PC-9 (cell line): ENCODE measurements around the gene RPS15. TPM values are rescaled to one million over a fixed set of nuclear protein-coding genes. Genes with fewer than 3 reads are reported as not detected.

Experiments
- BruUV-seq: library from RNA; stranded (reverse); fragments of 400-500 nt; replicated peaks from 2 replicates; lab custom pipeline; 2021; lab: Mats Ljungman, UMichigan
- CTCF ChIA-PET: fragments of 300-600 bp; sonication (Branson Sonifier 250); formaldehyde crosslinking; loops from one replicate; lab custom pipeline; 2022; ENCODE audit warnings: antibody characterized with exemption; lab: Charles Lee
- POLR2A ChIA-PET: fragments of 300-600 bp; sonication (Branson Sonifier 250); formaldehyde crosslinking; loops from one replicate; lab custom pipeline; 2022; ENCODE audit warnings: antibody characterized with exemption; ENCODE audit not compliant: unreplicated experiment; lab: Charles Lee
- DNase-seq, 2 experiments: peaks; one replicate each; pipeline versions ENCODE4 v3.0.0 to v3.0.0-alpha.2; 2015 to 2022; ENCODE audit warnings: mixed read lengths in 1 of 2
- H2AFZ ChIP-seq: fragments of 200-600 bp; sonication (generic); 2 replicates; pipeline ENCODE4 v1.8.1; 2017; ENCODE audit warnings: antibody characterized with exemption
- H3F3A ChIP-seq: fragments of 200-600 bp; sonication (generic); 2 replicates; pipeline ENCODE4 v1.8.1; 2017; ENCODE audit warnings: antibody characterized with exemption, mild to moderate bottlenecking, low read depth; ENCODE audit not compliant: insufficient read depth
- H3K27ac ChIP-seq: fragments of 200-600 bp; sonication (generic); 2 replicates; pipeline ENCODE4 v1.6.1; 2016; ENCODE audit warnings: mixed run types
- H3K27me3 ChIP-seq: fragments of 200-600 bp; sonication (generic); 2 replicates; pipeline ENCODE4 v1.6.1; 2016; ENCODE audit warnings: low read depth, mixed run types; ENCODE audit not compliant: insufficient read depth
- H3K36me3 ChIP-seq: fragments of 200-600 bp; sonication (generic); 2 replicates; pipeline ENCODE4 v1.6.1; 2016; ENCODE audit warnings: low read depth, mixed run types
- H3K4me1 ChIP-seq: fragments of 200-600 bp; sonication (generic); replicated peaks from 2 replicates; pipeline ENCODE4 v1.6.1; 2016; ENCODE audit warnings: mixed run types; ENCODE audit not compliant: insufficient read depth
- H3K4me2 ChIP-seq: fragments of 200-600 bp; sonication (generic); 2 replicates; pipeline ENCODE4 v1.6.1; 2017; ENCODE audit warnings: mixed run types
- H3K4me3 ChIP-seq: fragments of 200-600 bp; sonication (generic); 2 replicates; pipeline ENCODE4 v1.6.1; 2016; ENCODE audit warnings: mixed run types
- H3K79me2 ChIP-seq: fragments of 200-600 bp; sonication (generic); 2 replicates; pipeline ENCODE4 v1.6.1; 2017; ENCODE audit warnings: low read depth, mixed run types
- H3K9me2 ChIP-seq: fragments of 200-600 bp; sonication (generic); 2 replicates; pipeline ENCODE4 v1.8.1; 2017; ENCODE audit warnings: mild to moderate bottlenecking; ENCODE audit not compliant: insufficient read depth
- H3K9me3 ChIP-seq: fragments of 200-600 bp; sonication (generic); 2 replicates; pipeline ENCODE4 v1.8.1; 2016; ENCODE audit warnings: low read depth; ENCODE audit not compliant: insufficient read depth
- H4K20me1 ChIP-seq: fragments of 200-600 bp; sonication (generic); 2 replicates; pipeline ENCODE4 v1.8.1; 2017; ENCODE audit not compliant: insufficient read depth
- EZH2 ChIP-seq: fragments of 200-600 bp; sonication (generic); IDR thresholded peaks from 2 replicates; pipeline ENCODE4 v1.8.0; 2017; ENCODE audit warnings: antibody characterized with exemption, low read depth
- intact Hi-C: fragments of 100-400 bp; cut with micrococcal nuclease; formaldehyde crosslinking; loops from one replicate; pipeline ENCODE4 v1.10.0; 2022; ENCODE audit not compliant: unreplicated experiment
- total RNA-seq: library from RNA; stranded (reverse); gene quantifications from 2 replicates; pipeline ENCODE4 v1.2.3, GENCODE V29; 2021
- TF ChIP-seq, protein P1 (sequence below): fragments of 200-600 bp; sonication (generic); conservative IDR thresholded peaks from 2 replicates; pipeline ENCODE4 v1.6.1; 2017; ENCODE audit warnings: mixed run types, antibody characterized with exemption, mild to moderate bottlenecking, moderate library complexity

The RPS15 gene
- total RNA-seq, 1 experiment from 2014 or later: 967 TPM

- Histone ChIP-seq H3K9me2 (no peaks in the 10 kb centered on the region), H3K79me2 (peaks cover 14% of the 10 kb centered on the region), H3K4me1 (no peaks in the 10 kb centered on the region), H3K4me2 (no peak overlapping the region), H3K27me3 (no peaks in the 10 kb centered on the region), H3K36me3 (no peaks in the 10 kb centered on the region), H3K27ac (no peak overlapping the region), H2AFZ (no peak overlapping the region), H3K4me3 (no peak overlapping the region), H3K9me3 (no peaks in the 10 kb centered on the region), H4K20me1 (peaks cover 7% of the 10 kb centered on the region), H3F3A (peaks cover 33% of the 10 kb centered on the region; the same call in 1 of the 2 replicates)
- intact Hi-C loops: no loop called here
- no peak for DNase-seq
- ChIA-PET CTCF (interaction anchor here (0.6 kb wide), 1 partner anchor 123 kb away, joined by 3 read pairs; no protein-coding TSS in a partner anchor), POLR2A (no interaction called here)
- TF ChIP-seq EZH2: no peak
- TF ChIP-seq, protein P1, sequence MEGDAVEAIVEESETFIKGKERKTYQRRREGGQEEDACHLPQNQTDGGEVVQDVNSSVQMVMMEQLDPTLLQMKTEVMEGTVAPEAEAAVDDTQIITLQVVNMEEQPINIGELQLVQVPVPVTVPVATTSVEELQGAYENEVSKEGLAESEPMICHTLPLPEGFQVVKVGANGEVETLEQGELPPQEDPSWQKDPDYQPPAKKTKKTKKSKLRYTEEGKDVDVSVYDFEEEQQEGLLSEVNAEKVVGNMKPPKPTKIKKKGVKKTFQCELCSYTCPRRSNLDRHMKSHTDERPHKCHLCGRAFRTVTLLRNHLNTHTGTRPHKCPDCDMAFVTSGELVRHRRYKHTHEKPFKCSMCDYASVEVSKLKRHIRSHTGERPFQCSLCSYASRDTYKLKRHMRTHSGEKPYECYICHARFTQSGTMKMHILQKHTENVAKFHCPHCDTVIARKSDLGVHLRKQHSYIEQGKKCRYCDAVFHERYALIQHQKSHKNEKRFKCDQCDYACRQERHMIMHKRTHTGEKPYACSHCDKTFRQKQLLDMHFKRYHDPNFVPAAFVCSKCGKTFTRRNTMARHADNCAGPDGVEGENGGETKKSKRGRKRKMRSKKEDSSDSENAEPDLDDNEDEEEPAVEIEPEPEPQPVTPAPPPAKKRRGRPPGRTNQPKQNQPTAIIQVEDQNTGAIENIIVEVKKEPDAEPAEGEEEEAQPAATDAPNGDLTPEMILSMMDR: no peak
- no TSS peak for BruUV-seq
Measured at GRCh38 chr19:1434577-1435060, 3.6 kb upstream of the RPS15 start.

DNA sequence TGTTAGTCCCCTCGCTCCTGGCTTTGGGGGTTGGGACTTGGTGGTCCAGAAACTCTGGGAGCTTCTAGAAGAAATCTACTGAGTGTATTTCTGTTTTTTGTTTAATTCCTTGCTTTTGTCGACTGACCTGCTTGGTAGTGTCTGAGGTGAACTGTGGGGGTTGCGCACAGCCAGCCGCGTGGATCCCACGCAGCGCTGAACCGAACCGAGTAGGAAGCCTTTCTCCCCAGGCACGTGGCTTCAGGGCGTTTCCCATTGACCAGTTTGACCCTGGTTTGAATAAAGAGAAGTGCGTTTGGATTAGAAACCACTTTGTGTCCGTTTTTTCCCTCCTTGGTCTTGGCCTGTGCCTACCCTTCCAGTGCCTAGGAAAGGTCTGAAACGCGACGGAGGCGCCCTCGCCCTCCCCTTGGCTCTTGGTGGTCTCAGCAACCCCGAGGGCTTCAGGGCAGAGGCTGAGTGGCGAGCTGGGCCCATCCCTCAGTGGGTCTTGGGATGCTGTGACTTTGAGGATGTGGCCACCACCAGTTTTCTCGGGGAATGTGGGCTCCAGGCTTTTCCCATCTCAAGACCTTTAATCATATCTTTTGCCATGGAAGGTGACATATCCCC is 2.7 kb upstream of the RPS15 start:
- DNase-seq: no peak
- CTCF ChIA-PET: interaction anchor here (0.6 kb wide), 1 partner anchor 123 kb away, joined by 3 read pairs; no protein-coding TSS in a partner anchor

GRCh38 chr19:1437609-1438008 is 587 bp upstream of the RPS15 start:
- Histone ChIP-seq H4K20me1 (peaks cover 36% of the 10 kb centered on the region), H3K27me3 (no peaks in the 10 kb centered on the region), H3K79me2 (peaks cover 40% of the 10 kb centered on the region), H3K4me3 (no peak overlapping the region), H3K36me3 (peaks cover 10% of the 10 kb centered on the region), H3K9me2 (no peaks in the 10 kb centered on the region), H3K27ac (peak overlapping the region; percentile 89; the same call in 1 of the 2 replicates), H2AFZ (no peak overlapping the region), H3K4me1 (peaks cover 9% of the 10 kb centered on the region), H3K4me2 (peak overlapping the region; percentile 22; the same call in 1 of the 2 replicates), H3F3A (peaks cover 58% of the 10 kb centered on the region), H3K9me3 (no peaks in the 10 kb centered on the region)
- CTCF ChIA-PET: no interaction called here
- TF ChIP-seq, protein P1: no peak
- no peak for TF ChIP-seq EZH2
- intact Hi-C loops: loop anchor here (1.0 kb wide), 1 partner anchor 29 kb away; no protein-coding TSS in a partner anchor
- no peak for DNase-seq
- POLR2A ChIA-PET: interaction anchor here (0.6 kb wide), 1 partner anchor 53 kb away, joined by 4 read pairs; the partner anchor contains the start of gene REEP6
- no TSS peak for BruUV-seq

More for the DNA sequence above, 2.7 kb upstream of the RPS15 start:
- H3F3A ChIP-seq: peaks cover 37% of the 10 kb centered on the region; the same call in 1 of the 2 replicates
- no peak overlapping the region for H2AFZ ChIP-seq
- H3K27ac ChIP-seq: no peak overlapping the region
- no peaks in the 10 kb centered on the region for H3K9me3 ChIP-seq
- H3K9me2 ChIP-seq: no peaks in the 10 kb centered on the region
- intact Hi-C loops: no loop called here
- H3K27me3 ChIP-seq: no peaks in the 10 kb centered on the region
- H3K4me2 ChIP-seq: no peak overlapping the region
- peaks cover 23% of the 10 kb centered on the region for H3K79me2 ChIP-seq
- H3K4me1 ChIP-seq: peaks cover 4% of the 10 kb centered on the region
- TF ChIP-seq EZH2: no peak
- TF ChIP-seq, protein P1: no peak
- no TSS peak for BruUV-seq
- H3K4me3 ChIP-seq: no peak overlapping the region
- peaks cover 16% of the 10 kb centered on the region for H4K20me1 ChIP-seq
- POLR2A ChIA-PET: no interaction called here
- peaks cover 3% of the 10 kb centered on the region; the same call in 1 of the 2 replicates for H3K36me3 ChIP-seq
